ENCODE data around the gene DBNDD1.

Gene DBNDD1

GRCh38 chr16:90033387-90033786, 14.1 kb upstream of the DBNDD1 start:
- DNase-seq (ENCODE audit: low read depth), result no peak
- TF ChIP-seq CTCF (IDR thresholded peaks at IDR 0.05; ENCODE audit: low read depth, low read length), result no peak
- TF ChIP-seq MAX (IDR thresholded peaks at IDR 0.05; ENCODE audit: low read depth, low read length), result no peak
- TF ChIP-seq POLR2A (IDR thresholded peaks at IDR 0.05; ENCODE audit: extremely low read depth, insufficient read length), result no peak
- no peak for TF ChIP-seq MYC (IDR thresholded peaks at IDR 0.05; ENCODE audit: low read depth, low read length)

GRCh38 chr16:90032674-90033331, 13.5 kb upstream of the DBNDD1 start:
- no peak overlapping the region for H3K4me3 ChIP-seq (ENCODE audit: low read depth, low read length)
- no peak for TF ChIP-seq POLR2A (IDR thresholded peaks at IDR 0.05; ENCODE audit: extremely low read depth, insufficient read length)
- TF ChIP-seq CTCF (IDR thresholded peaks at IDR 0.05; ENCODE audit: low read depth, low read length), result no peak
- TF ChIP-seq MYC (IDR thresholded peaks at IDR 0.05; ENCODE audit: low read depth, low read length), result no peak
- TF ChIP-seq MAX (IDR thresholded peaks at IDR 0.05; ENCODE audit: low read depth, low read length), result no peak
- peak; percentile 42 for DNase-seq (ENCODE audit: low read depth)

More at GRCh38 chr16:90033387-90033786, 14.1 kb upstream of the DBNDD1 start:
- no peak overlapping the region for H3K4me3 ChIP-seq (ENCODE audit: low read depth, low read length)

GRCh38 chr16:90031931-90032673, 12.8 kb upstream of the DBNDD1 start:
- DNase-seq (ENCODE audit: low read depth), result peak; percentile 53
- TF ChIP-seq MYC (IDR thresholded peaks at IDR 0.05; ENCODE audit: low read depth, low read length) (no peak), CTCF (IDR thresholded peaks at IDR 0.05; ENCODE audit: low read depth, low read length) (no peak), POLR2A (IDR thresholded peaks at IDR 0.05; ENCODE audit: extremely low read depth, insufficient read length) (no peak), MAX (IDR thresholded peaks at IDR 0.05; ENCODE audit: low read depth, low read length) (no peak)
- no peak overlapping the region for H3K4me3 ChIP-seq (ENCODE audit: low read depth, low read length)

- peak; percentile 53 for DNase-seq (ENCODE audit: low read depth)
- no peak overlapping the region for H3K4me3 ChIP-seq (ENCODE audit: low read depth, low read length)
- TF ChIP-seq POLR2A (IDR thresholded peaks at IDR 0.05; ENCODE audit: extremely low read depth, insufficient read length) (no peak), MYC (IDR thresholded peaks at IDR 0.05; ENCODE audit: low read depth, low read length) (no peak), CTCF (IDR thresholded peaks at IDR 0.05; ENCODE audit: low read depth, low read length) (no peak), MAX (IDR thresholded peaks at IDR 0.05; ENCODE audit: low read depth, low read length) (no peak)
Measured at GRCh38 chr16:90031186-90031930, 12.1 kb upstream of the DBNDD1 start.

- no peak overlapping the region for H3K4me3 ChIP-seq (ENCODE audit: low read depth, low read length)
- no peak for TF ChIP-seq MYC (IDR thresholded peaks at IDR 0.05; ENCODE audit: low read depth, low read length)
- no peak for TF ChIP-seq POLR2A (IDR thresholded peaks at IDR 0.05; ENCODE audit: extremely low read depth, insufficient read length)
- TF ChIP-seq MAX (IDR thresholded peaks at IDR 0.05; ENCODE audit: low read depth, low read length), result no peak
- TF ChIP-seq CTCF (IDR thresholded peaks at IDR 0.05; ENCODE audit: low read depth, low read length), result no peak
- DNase-seq (ENCODE audit: low read depth), result no peak
Measured at GRCh38 chr16:90028985-90029384, 9.7 kb upstream of the DBNDD1 start.

Data from NB4 (cell line).